GM12878 (cell line): ENCODE results near the gene SPI1. TPM values are rescaled to one million over a fixed set of nuclear protein-coding genes. Genes with fewer than 3 reads are reported as not detected.

ENCODE experiments used
- ATF2 ChIP-seq: IDR thresholded peaks from 2 replicates; pipeline ENCODE4 v1.6.1; 2012; ENCODE audit warnings: low read length, inconsistent platforms
- BMI1 ChIP-seq: fragments of 450-650 bp; IDR thresholded peaks from 2 replicates; pipeline ENCODE4 v1.6.1; 2016; ENCODE audit warnings: mild to moderate bottlenecking, moderate library complexity, borderline replicate concordance
- CEBPB ChIP-seq, 2 experiments: fragments of 150-350 bp in 1 of 2; IDR thresholded peaks; 2 replicates each; pipeline ENCODE4 v1.6.1; 2012 to 2014; ENCODE audit warnings: low read depth in 2 of 2, low read length in 2 of 2, borderline replicate concordance in 1 of 2, inconsistent platforms in 1 of 2
- E2F8 ChIP-seq: fragments of 450-650 bp; IDR thresholded peaks from 2 replicates; pipeline ENCODE4 v1.6.1; 2018; ENCODE audit warnings: mild to moderate bottlenecking, low read depth, moderate library complexity; ENCODE audit not compliant: partially characterized antibody
- HCFC1 ChIP-seq: fragments of 150-350 bp; IDR thresholded peaks from 2 replicates; pipeline ENCODE4 v1.6.1; 2014; ENCODE audit warnings: low read length
- MAX ChIP-seq: IDR thresholded peaks from 2 replicates; pipeline ENCODE4 v1.6.1; 2012; ENCODE audit warnings: low read depth, low read length, improper control_type of control experiment
- NKRF ChIP-seq: fragments of 450-650 bp; conservative IDR thresholded peaks from 2 replicates; pipeline ENCODE4 v1.6.1; 2017; ENCODE audit warnings: mild to moderate bottlenecking, moderate library complexity
- POU2F2 ChIP-seq: IDR thresholded peaks from 3 replicates; pipeline ENCODE4 v1.6.1; 2011; ENCODE audit warnings: low read depth, mild to moderate bottlenecking, low read length, borderline replicate concordance
- REST ChIP-seq: IDR thresholded peaks from 2 replicates; pipeline ENCODE4 v1.6.1; 2012; ENCODE audit warnings: mild to moderate bottlenecking, low read depth, low read length
- polyA plus RNA-seq, 11 experiments: library from polyadenylated mRNA; depleted of rRNA in 4 of 11; unstranded in 6 of 11; stranded (reverse) in 5 of 11; fragments of >200 nt; fragmentation: Nextera tagmentation in 4 of 11; fragmentation: Illumina TruSeq in 1 of 11; extraction: Ambion mirVana in 4 of 11; extraction: Trizol in 1 of 11; gene quantifications; 1 replicate in 1 of 11; 2 replicates in 10 of 11; pipeline versions ENCODE4 v1.2.1 to v1.2.3, GENCODE V29; 2011 to 2016; ENCODE audit warnings: inconsistent platforms in 2 of 11, missing spikeins in 2 of 11, low read depth in 1 of 11
- total RNA-seq, 4 experiments: library from RNA; depleted of rRNA in 3 of 4; stranded (reverse); fragments of >200 nt in 3 of 4; fragmentation: Illumina TruSeq in 1 of 4; extraction: Trizol in 1 of 4; gene quantifications; 2 replicates each; pipeline versions ENCODE4 v1.2.1 to v1.2.3, GENCODE V29; 2013 to 2021

The SPI1 gene
- total and polyA plus RNA-seq, 10 of the 15 experiments (the other 5 are each of a cell fraction or from before 2014, with no cell fraction given) = 0.05 to 31.1 (median 9.7) TPM

- TF ChIP-seq E2F8 = no peak
- TF ChIP-seq MAX = no peak
- TF ChIP-seq NKRF = no peak
- TF ChIP-seq REST = no peak
- no peak for TF ChIP-seq BMI1
- no peak for TF ChIP-seq HCFC1
- TF ChIP-seq CEBPB (IDR thresholded peaks at IDR 0.05; ENCODE audit: borderline replicate concordance in 1 of 2, low read depth in 2 of 2, low read length in 2 of 2) = no peak
- TF ChIP-seq ATF2 = no peak
- no peak for TF ChIP-seq POU2F2
These were observed 71.9 kb downstream of the SPI1 start (continued) for GRCh38 chr11:47306484-47306844.
